ENCODE data around the gene TCF4. TPM values are rescaled to one million over a fixed set of nuclear protein-coding genes. Genes with fewer than 3 reads are reported as not detected.

Gene TCF4
- total RNA-seq, 1 donor from 2014 or later: 199 TPM

- H3K36me3 Mint-ChIP-seq (ENCODE audit: unreplicated experiment): no peaks in the 10 kb centered on the region
- DNase-seq: no peak
- no peaks in the 10 kb centered on the region for H3K27me3 Mint-ChIP-seq (ENCODE audit: unreplicated experiment)
- H3K4me1 Mint-ChIP-seq (ENCODE audit: low read depth, unreplicated experiment): peaks cover 7% of the 10 kb centered on the region
- H3K9me3 Mint-ChIP-seq (ENCODE audit: unreplicated experiment): peaks cover 4% of the 10 kb centered on the region
- no peak overlapping the region for H3K4me3 Mint-ChIP-seq (ENCODE audit: unreplicated experiment)
- no peak overlapping the region for H3K27ac Mint-ChIP-seq (ENCODE audit: unreplicated experiment)
- no peak for TF ChIP-seq CTCF (IDR thresholded peaks at IDR 0.05; ENCODE audit: partially characterized antibody, unreplicated experiment)
These were observed 46.4 kb downstream of the TCF4 start for GRCh38 chr18:55541571-55541970.

- no peak overlapping the region for H3K4me3 Mint-ChIP-seq (ENCODE audit: unreplicated experiment)
- peaks cover 7% of the 10 kb centered on the region for H3K4me1 Mint-ChIP-seq (ENCODE audit: low read depth, unreplicated experiment)
- H3K9me3 Mint-ChIP-seq (ENCODE audit: unreplicated experiment): peaks cover 2% of the 10 kb centered on the region
These were observed 48.8 kb downstream of the TCF4 start for GRCh38 chr18:55539240-55539639.

GRCh38 chr18:55534996-55535395 lies 53.0 kb downstream of the TCF4 start:
- H3K27ac Mint-ChIP-seq (ENCODE audit: unreplicated experiment): no peak overlapping the region
- peaks cover 16% of the 10 kb centered on the region for H3K4me1 Mint-ChIP-seq (ENCODE audit: low read depth, unreplicated experiment)
- H3K36me3 Mint-ChIP-seq (ENCODE audit: unreplicated experiment): no peaks in the 10 kb centered on the region
- no peak for DNase-seq
- TF ChIP-seq CTCF (IDR thresholded peaks at IDR 0.05; ENCODE audit: partially characterized antibody, unreplicated experiment): no peak
- no peak overlapping the region for H3K4me3 Mint-ChIP-seq (ENCODE audit: unreplicated experiment)
- peaks cover 1% of the 10 kb centered on the region for H3K27me3 Mint-ChIP-seq (ENCODE audit: unreplicated experiment)
- H3K9me3 Mint-ChIP-seq (ENCODE audit: unreplicated experiment): no peaks in the 10 kb centered on the region

More at GRCh38 chr18:55539240-55539639, 48.8 kb downstream of the TCF4 start:
- Mint-ChIP-seq H3K36me3 (ENCODE audit: unreplicated experiment) (no peaks in the 10 kb centered on the region), H3K27me3 (ENCODE audit: unreplicated experiment) (peaks cover 1% of the 10 kb centered on the region), H3K27ac (ENCODE audit: unreplicated experiment) (no peak overlapping the region)
- TF ChIP-seq CTCF (IDR thresholded peaks at IDR 0.05; ENCODE audit: partially characterized antibody, unreplicated experiment): no peak
- no peak for DNase-seq

- DNase-seq: no peak
- peaks cover 20% of the 10 kb centered on the region for H3K4me1 Mint-ChIP-seq (ENCODE audit: low read depth, unreplicated experiment)
- no peaks in the 10 kb centered on the region for H3K36me3 Mint-ChIP-seq (ENCODE audit: unreplicated experiment)
- H3K4me3 Mint-ChIP-seq (ENCODE audit: unreplicated experiment): no peak overlapping the region
- TF ChIP-seq CTCF (IDR thresholded peaks at IDR 0.05; ENCODE audit: partially characterized antibody, unreplicated experiment): no peak
- no peaks in the 10 kb centered on the region for H3K9me3 Mint-ChIP-seq (ENCODE audit: unreplicated experiment)
- H3K27me3 Mint-ChIP-seq (ENCODE audit: unreplicated experiment): peaks cover 1% of the 10 kb centered on the region
- H3K27ac Mint-ChIP-seq (ENCODE audit: unreplicated experiment): no peak overlapping the region
These were observed 53.4 kb downstream of the TCF4 start for GRCh38 chr18:55534547-55534946.

GRCh38 chr18:55530166-55530565 lies 57.8 kb downstream of the TCF4 start:
- Mint-ChIP-seq H3K4me3 (ENCODE audit: unreplicated experiment) (peak overlapping the region; percentile 72), H3K27me3 (ENCODE audit: unreplicated experiment) (no peaks in the 10 kb centered on the region), H3K9me3 (ENCODE audit: unreplicated experiment) (no peaks in the 10 kb centered on the region), H3K36me3 (ENCODE audit: unreplicated experiment) (no peaks in the 10 kb centered on the region), H3K4me1 (ENCODE audit: low read depth, unreplicated experiment) (peaks cover 23% of the 10 kb centered on the region), H3K27ac (ENCODE audit: unreplicated experiment) (peak overlapping the region; percentile 84)
- TF ChIP-seq CTCF (IDR thresholded peaks at IDR 0.05; ENCODE audit: partially characterized antibody, unreplicated experiment): no peak
- no peak for DNase-seq
